K562 (cell line): ENCODE data around the gene IGLON5. TPM values are rescaled to one million over a fixed set of nuclear protein-coding genes. Genes with fewer than 3 reads are reported as not detected.
A peak's percentile ranks its signal among the peaks of the same experiment; 100 is the strongest.

Source experiments
- ARID1B ChIP-seq: fragments of 450-650 bp; IDR thresholded peaks from 2 replicates; pipeline ENCODE4 v1.6.1; 2016; ENCODE audit warnings: antibody characterized with exemption, mild to moderate bottlenecking, inconsistent platforms
- BRF1 ChIP-seq: IDR thresholded peaks from 3 replicates; pipeline ENCODE4 v1.6.1; 2011; ENCODE audit warnings: borderline replicate concordance, mild to moderate bottlenecking; ENCODE audit not compliant: insufficient read length; ENCODE audit errors: extremely low read depth
- C11orf30 ChIP-seq: fragments of 450-650 bp; IDR thresholded peaks from 2 replicates; pipeline ENCODE4 v1.6.1; 2016; ENCODE audit warnings: low read depth, mild to moderate bottlenecking
- COPS2 ChIP-seq: fragments of 450-650 bp; conservative IDR thresholded peaks from 2 replicates; pipeline ENCODE4 v1.6.1; 2016; ENCODE audit warnings: mild to moderate bottlenecking, moderate library complexity
- CSDE1 ChIP-seq, 2 experiments: fragments of 450-650 bp; IDR thresholded peaks; 2 replicates each; pipeline ENCODE4 v1.6.1; 2016; ENCODE audit warnings: mild to moderate bottlenecking in 1 of 2
- FIP1L1 ChIP-seq: fragments of 200-400 bp; formaldehyde crosslinking; IDR thresholded peaks from 2 replicates; pipeline ENCODE4 v1.6.1; 2018; ENCODE audit warnings: mild to moderate bottlenecking, low read depth, low read length; ENCODE audit not compliant: poor library complexity, severe bottlenecking
- FOXP1 ChIP-seq: sonication (generic); formaldehyde crosslinking; IDR thresholded peaks from 2 replicates; pipeline ENCODE4 v1.8.0; 2022; ENCODE audit warnings: mild to moderate bottlenecking, missing genetic modification reagents
- NR2C1 ChIP-seq, 2 experiments: fragments of 450-650 bp; IDR thresholded peaks; 2 replicates each; pipeline ENCODE4 v1.6.1; 2017; ENCODE audit warnings: mild to moderate bottlenecking in 2 of 2, antibody characterized with exemption in 1 of 2, inconsistent platforms in 1 of 2, missing compliant biosample characterization in 1 of 2, missing genetic modification characterization in 1 of 2
- RCOR1 ChIP-seq, 2 experiments: IDR thresholded peaks; 2 replicates each; pipeline ENCODE4 v1.6.1; 2012; ENCODE audit warnings: low read depth in 2 of 2, low read length in 2 of 2, borderline replicate concordance in 1 of 2, improper control_type of control experiment in 1 of 2
- RNF2 ChIP-seq: sonication (generic); IDR thresholded peaks from 2 replicates; pipeline ENCODE4 v1.6.1; 2016
- SUPT5H ChIP-seq: fragments of 450-650 bp; IDR thresholded peaks from 2 replicates; pipeline ENCODE4 v1.6.1; 2016
- polyA plus RNA-seq, 8 experiments: library from polyadenylated mRNA; depleted of rRNA in 4 of 8; stranded (reverse) in 5 of 8; unstranded in 3 of 8; fragments of >200 nt; fragmentation: Nextera tagmentation in 2 of 8; fragmentation: Illumina TruSeq in 1 of 8; extraction: Ambion mirVana in 2 of 8; extraction: Trizol in 1 of 8; gene quantifications; 2 replicates each; pipeline versions ENCODE4 v1.2.1 to v1.2.3, GENCODE V29; 2011 to 2014; ENCODE audit warnings: inconsistent platforms in 1 of 8, missing spikeins in 1 of 8
- total RNA-seq, 7 experiments: library from RNA; depleted of rRNA in 6 of 7; stranded (reverse); fragments of >200 nt in 6 of 7; fragmentation: Illumina TruSeq in 2 of 7; extraction: Trizol in 2 of 7; gene quantifications; 2 replicates each; pipeline versions ENCODE4 v1.2.1 to v1.2.3, GENCODE V29; 2011 to 2021; ENCODE audit warnings: low replicate concordance in 1 of 7
- TF ChIP-seq, protein P1 (sequence below): sonication (generic); formaldehyde crosslinking; IDR thresholded peaks from 2 replicates; pipeline ENCODE4 v1.8.0; 2023; ENCODE audit warnings: missing genetic modification reagents, mild to moderate bottlenecking, borderline replicate concordance
- TF ChIP-seq, protein P2 (sequence below): fragments of 250-450 bp; sonication (Bioruptor Pico); IDR thresholded peaks from 2 replicates; pipeline ENCODE4 v1.8.0; 2022; ENCODE audit warnings: moderate library complexity, mild to moderate bottlenecking, inconsistent platforms
- TF ChIP-seq, protein P3 (sequence below): fragments of 250-450 bp; sonication (Bioruptor Pico); IDR thresholded peaks from 2 replicates; pipeline ENCODE4 v1.9.0; 2021; ENCODE audit warnings: mild to moderate bottlenecking, inconsistent platforms
- TF ChIP-seq, protein P4 (sequence below): fragments of 250-450 bp; sonication (Bioruptor Pico); IDR thresholded peaks from 2 replicates; pipeline ENCODE4 v1.9.0; 2021; ENCODE audit warnings: mild to moderate bottlenecking

IGLON5 gene
- total and polyA plus RNA-seq, 9 of the 15 experiments (the other 6 are each of a cell fraction or from before 2014, with no cell fraction given), result 0.03 to 0.22 (median 0.14) TPM; not detected in 2

DNA sequence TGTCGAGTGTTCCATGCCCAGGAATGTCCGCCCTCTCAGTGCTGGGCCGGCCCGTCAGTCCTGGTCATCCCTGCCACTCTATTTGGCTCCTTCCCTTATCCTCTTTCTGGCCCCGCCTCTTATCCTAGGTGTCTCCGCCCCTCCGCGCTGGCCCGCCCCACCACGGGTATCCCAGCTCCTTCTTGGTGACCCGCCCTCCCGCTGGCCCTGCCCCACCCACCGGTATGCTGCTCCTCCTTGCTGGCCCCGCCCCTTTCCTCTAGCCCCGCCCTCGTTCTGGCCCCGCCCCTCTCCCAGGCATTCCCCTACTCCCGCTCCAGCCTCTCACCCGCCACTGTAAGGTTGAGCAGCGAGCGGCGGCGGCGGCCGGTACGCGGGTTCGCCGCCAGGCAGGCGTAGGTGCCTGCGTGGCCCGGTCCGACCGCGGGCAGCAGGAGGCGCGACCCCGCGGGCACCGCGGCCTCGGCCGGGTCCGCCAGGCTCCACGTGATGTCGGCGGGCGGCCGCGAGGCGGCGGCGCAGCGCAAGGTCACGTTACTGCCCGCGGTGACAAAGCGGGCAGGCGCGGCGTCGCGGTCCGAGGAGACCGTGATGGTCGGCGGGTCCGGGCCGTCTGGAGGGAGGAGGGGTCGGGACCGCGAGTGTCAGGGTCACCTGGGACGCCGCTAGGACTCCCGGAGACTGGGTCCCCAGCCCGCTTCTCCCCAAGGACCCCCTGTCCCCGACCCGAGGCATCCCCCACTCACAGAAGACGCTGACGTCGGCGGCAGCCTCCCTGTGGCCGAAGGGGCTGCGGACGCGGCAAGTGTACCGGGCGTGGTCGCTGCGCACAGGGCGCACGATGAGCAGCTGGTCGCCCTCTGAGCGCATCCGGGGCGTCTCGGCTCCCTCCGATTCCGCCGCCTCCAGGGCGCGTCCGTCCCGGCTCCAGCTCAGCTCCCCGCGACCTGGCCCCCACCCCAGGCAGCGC, 28.5 kb downstream of the IGLON5 start (continued):
- TF ChIP-seq, protein P1, sequence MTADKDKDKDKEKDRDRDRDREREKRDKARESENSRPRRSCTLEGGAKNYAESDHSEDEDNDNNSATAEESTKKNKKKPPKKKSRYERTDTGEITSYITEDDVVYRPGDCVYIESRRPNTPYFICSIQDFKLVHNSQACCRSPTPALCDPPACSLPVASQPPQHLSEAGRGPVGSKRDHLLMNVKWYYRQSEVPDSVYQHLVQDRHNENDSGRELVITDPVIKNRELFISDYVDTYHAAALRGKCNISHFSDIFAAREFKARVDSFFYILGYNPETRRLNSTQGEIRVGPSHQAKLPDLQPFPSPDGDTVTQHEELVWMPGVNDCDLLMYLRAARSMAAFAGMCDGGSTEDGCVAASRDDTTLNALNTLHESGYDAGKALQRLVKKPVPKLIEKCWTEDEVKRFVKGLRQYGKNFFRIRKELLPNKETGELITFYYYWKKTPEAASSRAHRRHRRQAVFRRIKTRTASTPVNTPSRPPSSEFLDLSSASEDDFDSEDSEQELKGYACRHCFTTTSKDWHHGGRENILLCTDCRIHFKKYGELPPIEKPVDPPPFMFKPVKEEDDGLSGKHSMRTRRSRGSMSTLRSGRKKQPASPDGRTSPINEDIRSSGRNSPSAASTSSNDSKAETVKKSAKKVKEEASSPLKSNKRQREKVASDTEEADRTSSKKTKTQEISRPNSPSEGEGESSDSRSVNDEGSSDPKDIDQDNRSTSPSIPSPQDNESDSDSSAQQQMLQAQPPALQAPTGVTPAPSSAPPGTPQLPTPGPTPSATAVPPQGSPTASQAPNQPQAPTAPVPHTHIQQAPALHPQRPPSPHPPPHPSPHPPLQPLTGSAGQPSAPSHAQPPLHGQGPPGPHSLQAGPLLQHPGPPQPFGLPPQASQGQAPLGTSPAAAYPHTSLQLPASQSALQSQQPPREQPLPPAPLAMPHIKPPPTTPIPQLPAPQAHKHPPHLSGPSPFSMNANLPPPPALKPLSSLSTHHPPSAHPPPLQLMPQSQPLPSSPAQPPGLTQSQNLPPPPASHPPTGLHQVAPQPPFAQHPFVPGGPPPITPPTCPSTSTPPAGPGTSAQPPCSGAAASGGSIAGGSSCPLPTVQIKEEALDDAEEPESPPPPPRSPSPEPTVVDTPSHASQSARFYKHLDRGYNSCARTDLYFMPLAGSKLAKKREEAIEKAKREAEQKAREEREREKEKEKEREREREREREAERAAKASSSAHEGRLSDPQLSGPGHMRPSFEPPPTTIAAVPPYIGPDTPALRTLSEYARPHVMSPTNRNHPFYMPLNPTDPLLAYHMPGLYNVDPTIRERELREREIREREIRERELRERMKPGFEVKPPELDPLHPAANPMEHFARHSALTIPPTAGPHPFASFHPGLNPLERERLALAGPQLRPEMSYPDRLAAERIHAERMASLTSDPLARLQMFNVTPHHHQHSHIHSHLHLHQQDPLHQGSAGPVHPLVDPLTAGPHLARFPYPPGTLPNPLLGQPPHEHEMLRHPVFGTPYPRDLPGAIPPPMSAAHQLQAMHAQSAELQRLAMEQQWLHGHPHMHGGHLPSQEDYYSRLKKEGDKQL (CRISPR knock-in tag), result peak; percentile 84; the same call in 1 of the 2 replicates
- TF ChIP-seq CSDE1 (IDR thresholded peaks at IDR 0.05) (no peak), RNF2 (0 out of 2 replicates have a peak, but pooled peaks have one; percentile 26), ARID1B (peak; percentile 37; the same call in 1 of the 2 replicates), COPS2 (no peak), FOXP1 (CRISPR knock-in tag) (peak; percentile 92), NR2C1 (IDR thresholded peaks at IDR 0.05) (no peak), NR2C1 (tag; IDR thresholded peaks at IDR 0.05) (0 out of 2 replicates have a peak, but pooled peaks have one; percentile 7), SUPT5H (peak; percentile 67), RCOR1 (IDR thresholded peaks at IDR 0.05; ENCODE audit: borderline replicate concordance in 1 of 2, low read depth in 2 of 2, low read length in 2 of 2) (peak in 1 of 2 experiments; percentile 10; a peak in 1 of 4 replicates), C11orf30 (peak; percentile 43; the same call in 1 of the 2 replicates), BRF1 (no peak), FIP1L1 (peak; percentile 59)
- TF ChIP-seq, protein P2, sequence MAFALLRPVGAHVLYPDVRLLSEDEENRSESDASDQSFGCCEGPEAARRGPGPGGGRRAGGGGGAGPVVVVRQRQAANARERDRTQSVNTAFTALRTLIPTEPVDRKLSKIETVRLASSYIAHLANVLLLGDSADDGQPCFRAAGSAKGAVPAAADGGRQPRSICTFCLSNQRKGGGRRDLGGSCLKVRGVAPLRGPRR (CRISPR knock-in tag), result no peak
- TF ChIP-seq, protein P3, sequence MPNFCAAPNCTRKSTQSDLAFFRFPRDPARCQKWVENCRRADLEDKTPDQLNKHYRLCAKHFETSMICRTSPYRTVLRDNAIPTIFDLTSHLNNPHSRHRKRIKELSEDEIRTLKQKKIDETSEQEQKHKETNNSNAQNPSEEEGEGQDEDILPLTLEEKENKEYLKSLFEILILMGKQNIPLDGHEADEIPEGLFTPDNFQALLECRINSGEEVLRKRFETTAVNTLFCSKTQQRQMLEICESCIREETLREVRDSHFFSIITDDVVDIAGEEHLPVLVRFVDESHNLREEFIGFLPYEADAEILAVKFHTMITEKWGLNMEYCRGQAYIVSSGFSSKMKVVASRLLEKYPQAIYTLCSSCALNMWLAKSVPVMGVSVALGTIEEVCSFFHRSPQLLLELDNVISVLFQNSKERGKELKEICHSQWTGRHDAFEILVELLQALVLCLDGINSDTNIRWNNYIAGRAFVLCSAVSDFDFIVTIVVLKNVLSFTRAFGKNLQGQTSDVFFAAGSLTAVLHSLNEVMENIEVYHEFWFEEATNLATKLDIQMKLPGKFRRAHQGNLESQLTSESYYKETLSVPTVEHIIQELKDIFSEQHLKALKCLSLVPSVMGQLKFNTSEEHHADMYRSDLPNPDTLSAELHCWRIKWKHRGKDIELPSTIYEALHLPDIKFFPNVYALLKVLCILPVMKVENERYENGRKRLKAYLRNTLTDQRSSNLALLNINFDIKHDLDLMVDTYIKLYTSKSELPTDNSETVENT, result peak; percentile 93
- TF ChIP-seq, protein P4, sequence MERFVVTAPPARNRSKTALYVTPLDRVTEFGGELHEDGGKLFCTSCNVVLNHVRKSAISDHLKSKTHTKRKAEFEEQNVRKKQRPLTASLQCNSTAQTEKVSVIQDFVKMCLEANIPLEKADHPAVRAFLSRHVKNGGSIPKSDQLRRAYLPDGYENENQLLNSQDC, result no peak
